Measurements from ENCODE around the gene KNCN. TPM values are rescaled to one million over a fixed set of nuclear protein-coding genes. Genes with fewer than 3 reads are reported as not detected.

The KNCN gene
- polyA plus RNA-seq, 1 donor from 2014 or later: not detected

GRCh38 chr1:46512135-46512791, 39.2 kb downstream of the KNCN start:
- H3K4me2 ChIP-seq (ENCODE audit: low read length): no peak overlapping the region
- no peak overlapping the region for H3K4me3 ChIP-seq (ENCODE audit: low read length)
- no peak overlapping the region for H3K9ac ChIP-seq (ENCODE audit: low read length)
- peaks cover under 1% of the 10 kb centered on the region for H3K27me3 ChIP-seq (ENCODE audit: insufficient read depth, low read depth, low read length)
- no peaks in the 10 kb centered on the region for H4K20me1 ChIP-seq (ENCODE audit: insufficient read depth)
- H3F3A ChIP-seq (ENCODE audit: insufficient read depth, low read length, poor library complexity, severe bottlenecking): no peaks in the 10 kb centered on the region
- no peak overlapping the region for H2AFZ ChIP-seq (ENCODE audit: low read depth, low read length)
- H3K79me2 ChIP-seq (replicated peaks; ENCODE audit: insufficient read depth, low read length): no peaks in the 10 kb centered on the region
- TF ChIP-seq RAD21 (conservative IDR thresholded peaks at IDR 0.05) (no peak), POLR2AphosphoS5 (IDR thresholded peaks at IDR 0.05) (no peak), REST (IDR thresholded peaks at IDR 0.05; ENCODE audit: borderline replicate concordance) (no peak), MXI1 (conservative IDR thresholded peaks at IDR 0.05; ENCODE audit: poor library complexity, severe bottlenecking) (no peak), EP300 (conservative IDR thresholded peaks at IDR 0.05; ENCODE audit: poor library complexity, severe bottlenecking) (no peak), SMC3 (conservative IDR thresholded peaks at IDR 0.05; ENCODE audit: poor library complexity) (no peak), EZH2 (IDR thresholded peaks at IDR 0.05; ENCODE audit: borderline replicate concordance, insufficient read depth, low read length, poor library complexity, severe bottlenecking) (no peak), CTCF (IDR thresholded peaks at IDR 0.05; ENCODE audit: poor library complexity, severe bottlenecking) (no peak), TAF1 (IDR thresholded peaks at IDR 0.05; ENCODE audit: low read depth) (no peak)
- no peak overlapping the region for H3K27ac ChIP-seq (ENCODE audit: low read length)
- no peaks in the 10 kb centered on the region for H3K9me2 ChIP-seq (ENCODE audit: insufficient read depth, low read length)
- H3K9me3 ChIP-seq (ENCODE audit: low read length): no peaks in the 10 kb centered on the region
- no peaks in the 10 kb centered on the region for H3K36me3 ChIP-seq (ENCODE audit: insufficient read depth, low read length)

GRCh38 chr1:46510998-46511365, 40.5 kb downstream of the KNCN start:
- Histone ChIP-seq H3K4me3 (ENCODE audit: low read length) (no peak overlapping the region), H3K9ac (ENCODE audit: low read length) (no peak overlapping the region), H4K20me1 (ENCODE audit: insufficient read depth) (no peaks in the 10 kb centered on the region), H3F3A (ENCODE audit: insufficient read depth, low read length, poor library complexity, severe bottlenecking) (no peaks in the 10 kb centered on the region), H2AFZ (ENCODE audit: low read depth, low read length) (no peak overlapping the region), H3K4me2 (ENCODE audit: low read length) (no peak overlapping the region), H3K9me3 (ENCODE audit: low read length) (no peaks in the 10 kb centered on the region), H3K27ac (ENCODE audit: low read length) (no peak overlapping the region), H3K27me3 (ENCODE audit: insufficient read depth, low read depth, low read length) (no peaks in the 10 kb centered on the region), H3K79me2 (replicated peaks; ENCODE audit: insufficient read depth, low read length) (no peaks in the 10 kb centered on the region), H3K36me3 (ENCODE audit: insufficient read depth, low read length) (no peaks in the 10 kb centered on the region), H3K9me2 (ENCODE audit: insufficient read depth, low read length) (no peaks in the 10 kb centered on the region)
- TF ChIP-seq REST (IDR thresholded peaks at IDR 0.05; ENCODE audit: borderline replicate concordance) (no peak), EP300 (conservative IDR thresholded peaks at IDR 0.05; ENCODE audit: poor library complexity, severe bottlenecking) (no peak), RAD21 (conservative IDR thresholded peaks at IDR 0.05) (no peak), MXI1 (conservative IDR thresholded peaks at IDR 0.05; ENCODE audit: poor library complexity, severe bottlenecking) (no peak), EZH2 (IDR thresholded peaks at IDR 0.05; ENCODE audit: borderline replicate concordance, insufficient read depth, low read length, poor library complexity, severe bottlenecking) (no peak), POLR2AphosphoS5 (IDR thresholded peaks at IDR 0.05) (no peak), SMC3 (conservative IDR thresholded peaks at IDR 0.05; ENCODE audit: poor library complexity) (no peak), CTCF (IDR thresholded peaks at IDR 0.05; ENCODE audit: poor library complexity, severe bottlenecking) (no peak), TAF1 (IDR thresholded peaks at IDR 0.05; ENCODE audit: low read depth) (no peak)
